ENCODE data around the gene MAN1A1.

DNA sequence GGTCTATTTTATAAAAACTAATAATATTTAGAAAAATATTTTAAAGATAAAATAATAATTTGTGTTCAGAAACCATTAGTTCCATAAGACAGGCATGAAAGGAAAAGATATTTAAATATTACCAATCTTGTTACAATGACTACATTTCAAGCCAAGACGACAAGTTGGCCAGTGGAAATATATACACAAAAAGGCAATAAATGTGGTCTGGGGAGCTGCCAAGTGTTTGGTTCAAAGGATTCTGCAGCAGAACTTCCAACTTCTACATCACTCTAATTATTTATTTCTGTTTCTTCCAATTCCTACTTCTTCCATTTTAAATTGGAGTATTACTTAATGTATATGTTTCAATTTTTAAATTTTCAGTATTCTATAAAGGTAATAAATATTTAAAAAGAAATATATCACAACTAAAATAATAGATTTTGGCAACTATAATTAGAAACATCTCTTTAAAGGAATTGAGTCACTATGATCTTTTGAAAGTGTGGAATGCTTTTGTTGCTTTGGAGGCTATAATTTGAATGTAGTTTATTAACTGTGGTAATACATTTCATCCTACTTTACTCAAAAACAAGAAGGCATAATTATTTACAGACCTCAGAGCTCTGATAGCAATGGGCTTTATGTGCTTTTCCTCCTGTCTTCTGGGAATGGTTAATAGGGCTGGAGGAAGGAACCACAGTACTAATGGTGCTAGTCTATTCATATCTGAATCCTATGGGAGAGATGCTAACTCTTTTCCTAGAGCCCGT lies 141.4 kb downstream of the MAN1A1 start:
- TF ChIP-seq, protein P1, sequence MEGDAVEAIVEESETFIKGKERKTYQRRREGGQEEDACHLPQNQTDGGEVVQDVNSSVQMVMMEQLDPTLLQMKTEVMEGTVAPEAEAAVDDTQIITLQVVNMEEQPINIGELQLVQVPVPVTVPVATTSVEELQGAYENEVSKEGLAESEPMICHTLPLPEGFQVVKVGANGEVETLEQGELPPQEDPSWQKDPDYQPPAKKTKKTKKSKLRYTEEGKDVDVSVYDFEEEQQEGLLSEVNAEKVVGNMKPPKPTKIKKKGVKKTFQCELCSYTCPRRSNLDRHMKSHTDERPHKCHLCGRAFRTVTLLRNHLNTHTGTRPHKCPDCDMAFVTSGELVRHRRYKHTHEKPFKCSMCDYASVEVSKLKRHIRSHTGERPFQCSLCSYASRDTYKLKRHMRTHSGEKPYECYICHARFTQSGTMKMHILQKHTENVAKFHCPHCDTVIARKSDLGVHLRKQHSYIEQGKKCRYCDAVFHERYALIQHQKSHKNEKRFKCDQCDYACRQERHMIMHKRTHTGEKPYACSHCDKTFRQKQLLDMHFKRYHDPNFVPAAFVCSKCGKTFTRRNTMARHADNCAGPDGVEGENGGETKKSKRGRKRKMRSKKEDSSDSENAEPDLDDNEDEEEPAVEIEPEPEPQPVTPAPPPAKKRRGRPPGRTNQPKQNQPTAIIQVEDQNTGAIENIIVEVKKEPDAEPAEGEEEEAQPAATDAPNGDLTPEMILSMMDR (conservative IDR thresholded peaks at IDR 0.05; ENCODE audit: low read depth, low read length), result no peak
- TF ChIP-seq EZH2 (IDR thresholded peaks at IDR 0.05; ENCODE audit: borderline replicate concordance, low read depth, low read length, poor library complexity, severe bottlenecking), result no peak

Data from A673 (cell line).